ENCODE data around the gene TTC23.

The TTC23 gene

DNA sequence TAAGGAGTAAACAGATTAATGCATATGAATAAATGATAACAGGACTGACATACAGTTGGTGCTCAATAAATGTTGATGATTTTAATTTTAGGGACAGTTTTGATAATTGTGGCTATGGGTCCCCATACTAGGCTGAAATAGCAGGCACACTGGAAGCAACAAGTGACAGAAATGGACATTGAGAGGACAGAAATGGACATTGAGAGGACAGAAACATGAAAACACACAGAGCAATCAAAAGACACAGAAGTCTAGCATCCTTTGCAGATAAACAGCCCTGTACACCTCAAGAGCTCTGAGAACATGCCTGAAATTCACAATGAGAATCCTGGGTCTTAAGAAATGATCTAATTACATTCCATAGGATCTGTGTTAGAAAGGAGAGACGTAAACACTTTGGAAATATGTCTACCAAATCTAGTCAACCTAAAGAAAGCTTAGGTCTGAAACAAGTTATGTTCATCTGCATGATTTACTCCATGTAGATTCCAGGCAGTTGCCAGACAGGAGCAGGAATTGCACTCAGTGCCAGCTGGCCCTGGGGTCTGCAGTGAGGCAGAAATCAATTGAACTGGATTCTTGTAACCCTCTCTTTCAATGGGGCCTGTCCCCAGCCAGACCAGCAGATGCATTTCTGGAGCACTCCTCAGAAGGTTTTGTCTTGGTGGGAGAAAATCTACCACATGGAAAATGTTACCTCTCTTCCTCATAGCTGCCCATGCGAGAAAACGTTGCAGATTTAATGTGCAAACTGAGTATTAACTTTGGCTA, 84.2 kb downstream of the TTC23 start:
- Histone ChIP-seq H3K4me3 (replicated peaks; ENCODE audit: insufficient read depth, low read length) (no peak overlapping the region), H3K27me3 (ENCODE audit: insufficient read depth, poor library complexity, severe bottlenecking) (no peaks in the 10 kb centered on the region), H3K27ac (replicated peaks) (no peak overlapping the region)
- no peak for DNase-seq (ENCODE audit: low read depth in 1 of 2, low spot score in 1 of 2)
- TF ChIP-seq SPI1 (IDR thresholded peaks at IDR 0.05; ENCODE audit: borderline replicate concordance, low read depth) (no peak), POLR2AphosphoS5 (IDR thresholded peaks at IDR 0.05; ENCODE audit: low read depth) (no peak), GABPA (IDR thresholded peaks at IDR 0.05; ENCODE audit: low read depth) (no peak)
- TF ChIP-seq, protein P1, sequence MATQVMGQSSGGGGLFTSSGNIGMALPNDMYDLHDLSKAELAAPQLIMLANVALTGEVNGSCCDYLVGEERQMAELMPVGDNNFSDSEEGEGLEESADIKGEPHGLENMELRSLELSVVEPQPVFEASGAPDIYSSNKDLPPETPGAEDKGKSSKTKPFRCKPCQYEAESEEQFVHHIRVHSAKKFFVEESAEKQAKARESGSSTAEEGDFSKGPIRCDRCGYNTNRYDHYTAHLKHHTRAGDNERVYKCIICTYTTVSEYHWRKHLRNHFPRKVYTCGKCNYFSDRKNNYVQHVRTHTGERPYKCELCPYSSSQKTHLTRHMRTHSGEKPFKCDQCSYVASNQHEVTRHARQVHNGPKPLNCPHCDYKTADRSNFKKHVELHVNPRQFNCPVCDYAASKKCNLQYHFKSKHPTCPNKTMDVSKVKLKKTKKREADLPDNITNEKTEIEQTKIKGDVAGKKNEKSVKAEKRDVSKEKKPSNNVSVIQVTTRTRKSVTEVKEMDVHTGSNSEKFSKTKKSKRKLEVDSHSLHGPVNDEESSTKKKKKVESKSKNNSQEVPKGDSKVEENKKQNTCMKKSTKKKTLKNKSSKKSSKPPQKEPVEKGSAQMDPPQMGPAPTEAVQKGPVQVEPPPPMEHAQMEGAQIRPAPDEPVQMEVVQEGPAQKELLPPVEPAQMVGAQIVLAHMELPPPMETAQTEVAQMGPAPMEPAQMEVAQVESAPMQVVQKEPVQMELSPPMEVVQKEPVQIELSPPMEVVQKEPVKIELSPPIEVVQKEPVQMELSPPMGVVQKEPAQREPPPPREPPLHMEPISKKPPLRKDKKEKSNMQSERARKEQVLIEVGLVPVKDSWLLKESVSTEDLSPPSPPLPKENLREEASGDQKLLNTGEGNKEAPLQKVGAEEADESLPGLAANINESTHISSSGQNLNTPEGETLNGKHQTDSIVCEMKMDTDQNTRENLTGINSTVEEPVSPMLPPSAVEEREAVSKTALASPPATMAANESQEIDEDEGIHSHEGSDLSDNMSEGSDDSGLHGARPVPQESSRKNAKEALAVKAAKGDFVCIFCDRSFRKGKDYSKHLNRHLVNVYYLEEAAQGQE (IDR thresholded peaks at IDR 0.05; ENCODE audit: insufficient replicate concordance, low read depth) = no peak
- TF ChIP-seq, protein P2, sequence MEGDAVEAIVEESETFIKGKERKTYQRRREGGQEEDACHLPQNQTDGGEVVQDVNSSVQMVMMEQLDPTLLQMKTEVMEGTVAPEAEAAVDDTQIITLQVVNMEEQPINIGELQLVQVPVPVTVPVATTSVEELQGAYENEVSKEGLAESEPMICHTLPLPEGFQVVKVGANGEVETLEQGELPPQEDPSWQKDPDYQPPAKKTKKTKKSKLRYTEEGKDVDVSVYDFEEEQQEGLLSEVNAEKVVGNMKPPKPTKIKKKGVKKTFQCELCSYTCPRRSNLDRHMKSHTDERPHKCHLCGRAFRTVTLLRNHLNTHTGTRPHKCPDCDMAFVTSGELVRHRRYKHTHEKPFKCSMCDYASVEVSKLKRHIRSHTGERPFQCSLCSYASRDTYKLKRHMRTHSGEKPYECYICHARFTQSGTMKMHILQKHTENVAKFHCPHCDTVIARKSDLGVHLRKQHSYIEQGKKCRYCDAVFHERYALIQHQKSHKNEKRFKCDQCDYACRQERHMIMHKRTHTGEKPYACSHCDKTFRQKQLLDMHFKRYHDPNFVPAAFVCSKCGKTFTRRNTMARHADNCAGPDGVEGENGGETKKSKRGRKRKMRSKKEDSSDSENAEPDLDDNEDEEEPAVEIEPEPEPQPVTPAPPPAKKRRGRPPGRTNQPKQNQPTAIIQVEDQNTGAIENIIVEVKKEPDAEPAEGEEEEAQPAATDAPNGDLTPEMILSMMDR (IDR thresholded peaks at IDR 0.05; ENCODE audit: insufficient read depth, low read length) = no peak

DNA sequence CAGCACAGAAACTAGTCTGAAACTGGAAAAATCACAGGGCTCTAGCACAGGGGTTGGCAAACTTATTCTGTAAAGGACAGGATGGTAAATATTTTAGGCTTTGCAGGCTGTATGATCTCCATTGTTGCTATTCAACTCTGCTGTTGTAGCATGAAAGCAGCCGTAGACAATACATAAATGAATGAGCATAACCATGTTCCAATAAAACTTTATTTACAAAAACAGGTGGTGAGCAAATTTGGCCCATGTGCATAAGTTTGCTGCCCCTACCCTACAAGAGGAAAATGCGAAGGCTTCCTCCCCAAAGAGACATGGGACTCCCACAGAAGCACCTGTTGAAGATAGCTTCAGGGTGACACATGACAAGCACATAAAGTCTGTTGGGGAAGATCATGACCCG, 85.3 kb downstream of the TTC23 start:
- no peak overlapping the region for H3K27ac ChIP-seq (replicated peaks)
- TF ChIP-seq SPI1 (IDR thresholded peaks at IDR 0.05; ENCODE audit: borderline replicate concordance, low read depth) (no peak), GABPA (IDR thresholded peaks at IDR 0.05; ENCODE audit: low read depth) (no peak), POLR2AphosphoS5 (IDR thresholded peaks at IDR 0.05; ENCODE audit: low read depth) (no peak)
- TF ChIP-seq, protein P2 (IDR thresholded peaks at IDR 0.05; ENCODE audit: insufficient read depth, low read length) = no peak
- TF ChIP-seq, protein P1 (IDR thresholded peaks at IDR 0.05; ENCODE audit: insufficient replicate concordance, low read depth) = no peak

DNA sequence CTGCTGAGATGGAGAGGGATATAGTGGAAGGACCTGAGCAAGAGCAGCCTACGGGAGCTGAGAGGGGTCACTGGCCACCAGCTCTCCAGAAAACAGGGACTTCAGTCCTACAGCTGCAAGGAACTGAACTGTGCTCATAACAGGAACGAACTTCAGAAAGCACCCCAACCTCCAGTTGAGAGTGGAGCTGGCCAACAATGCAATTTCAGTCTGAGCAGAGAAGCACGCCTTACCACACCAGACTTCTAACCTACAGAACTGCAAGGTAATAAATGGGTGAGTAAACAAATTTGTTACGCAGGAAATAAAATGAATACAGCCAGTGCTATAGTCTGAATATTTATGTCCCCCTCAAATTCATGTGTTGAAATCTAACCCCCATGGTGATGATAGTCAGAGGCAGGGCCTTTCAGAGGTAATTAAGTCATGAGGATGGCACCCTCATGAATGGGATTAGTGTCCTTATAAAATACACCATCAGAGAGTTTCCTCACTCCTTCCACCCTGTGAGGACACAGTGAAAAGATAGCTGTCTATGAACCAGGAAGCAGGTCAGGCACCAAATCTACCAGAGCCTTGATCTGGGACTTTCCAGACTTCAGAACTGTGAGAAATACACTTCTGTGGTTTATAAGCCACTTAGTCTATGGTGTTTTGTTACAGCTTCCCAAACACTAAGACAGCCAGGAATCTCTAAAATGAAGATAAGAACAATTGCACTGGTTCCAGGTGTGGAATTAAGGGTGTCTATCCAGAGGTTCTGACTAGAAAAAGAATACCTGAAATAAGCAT, 85.9 kb downstream of the TTC23 start:
- H3K4me3 ChIP-seq (replicated peaks; ENCODE audit: insufficient read depth, low read length) = no peak overlapping the region
- no peaks in the 10 kb centered on the region for H3K27me3 ChIP-seq (ENCODE audit: insufficient read depth, poor library complexity, severe bottlenecking)
- no peak overlapping the region for H3K27ac ChIP-seq (replicated peaks)
- TF ChIP-seq, protein P1 (IDR thresholded peaks at IDR 0.05; ENCODE audit: insufficient replicate concordance, low read depth) = no peak
- no peak for TF ChIP-seq POLR2AphosphoS5 (IDR thresholded peaks at IDR 0.05; ENCODE audit: low read depth)
- TF ChIP-seq SPI1 (IDR thresholded peaks at IDR 0.05; ENCODE audit: borderline replicate concordance, low read depth) = no peak
- no peak for TF ChIP-seq GABPA (IDR thresholded peaks at IDR 0.05; ENCODE audit: low read depth)
- TF ChIP-seq, protein P2 (IDR thresholded peaks at IDR 0.05; ENCODE audit: insufficient read depth, low read length) = no peak
- DNase-seq (ENCODE audit: low read depth in 1 of 2, low spot score in 1 of 2) = no peak

More for the DNA sequence above, 85.3 kb downstream of the TTC23 start:
- no peak for DNase-seq (ENCODE audit: low read depth in 1 of 2, low spot score in 1 of 2)
- no peak overlapping the region for H3K4me3 ChIP-seq (replicated peaks; ENCODE audit: insufficient read depth, low read length)
- H3K27me3 ChIP-seq (ENCODE audit: insufficient read depth, poor library complexity, severe bottlenecking) = no peaks in the 10 kb centered on the region
